Activated CD4-positive, alpha-beta T cell treated with anti-CD3 and anti-CD28 coated beads, Interleukin-2, amount 10 ng/mL, durations not matched to agents 7 days and 5 days (primary cell): Measurements from ENCODE around the gene DUSP7. TPM values are rescaled to one million over a fixed set of nuclear protein-coding genes. Genes with fewer than 3 reads are reported as not detected.

Experiments
- CTCF ChIA-PET: fragments of 350-600 bp; sonication (Branson Sonifier 250); formaldehyde crosslinking; loops from one replicate; lab custom pipeline; 2021; ENCODE audit warnings: antibody characterized with exemption; lab: Charles Lee
- POLR2A ChIA-PET: fragments of 350-600 bp; sonication (Branson Sonifier 250); formaldehyde crosslinking; loops from one replicate; lab custom pipeline; 2021; ENCODE audit warnings: antibody characterized with exemption; lab: Charles Lee
- DNase-seq: peaks from one replicate; pipeline ENCODE4 v3.0.0-alpha.2; 2020
- H3K27ac Mint-ChIP-seq: one replicate; pipeline ENCODE4 v1.8.0; 2021; ENCODE audit warnings: mild to moderate bottlenecking, moderate library complexity, mixed read lengths
- H3K27me3 Mint-ChIP-seq: one replicate; pipeline ENCODE4 v1.8.0; 2021; ENCODE audit warnings: mixed read lengths
- H3K36me3 Mint-ChIP-seq: one replicate; pipeline ENCODE4 v1.8.0; 2021; ENCODE audit warnings: low read depth, mixed read lengths
- H3K4me1 Mint-ChIP-seq: one replicate; pipeline ENCODE4 v1.8.0; 2021; ENCODE audit warnings: mixed read lengths
- H3K4me3 Mint-ChIP-seq: one replicate; pipeline ENCODE4 v1.8.0; 2021; ENCODE audit warnings: mild to moderate bottlenecking, moderate library complexity, mixed read lengths
- H3K9me3 Mint-ChIP-seq: one replicate; pipeline ENCODE4 v1.8.0; 2021; ENCODE audit warnings: mixed read lengths
- total RNA-seq, 2 experiments: library from RNA; stranded (reverse); gene quantifications; one replicate each; pipeline ENCODE4 v1.2.3, GENCODE V29; 2021

The DUSP7 gene
- total RNA-seq, 2 experiments from 2014 or later, result 38.3 to 42.0 TPM

- Mint-ChIP-seq H3K4me1 (peaks cover 12% of the 10 kb centered on the region), H3K27me3 (no peaks in the 10 kb centered on the region), H3K36me3 (no peaks in the 10 kb centered on the region), H3K4me3 (no peak overlapping the region), H3K27ac (peak overlapping the region; percentile 19), H3K9me3 (no peaks in the 10 kb centered on the region)
- ChIA-PET POLR2A (no interaction called here), CTCF (interaction anchor here (0.9 to 1.2 kb wide), 4 partner anchors 17 to 91 kb away, joined by 3 read pairs; no protein-coding TSS in a partner anchor)
- DNase-seq, result no peak
Observed at GRCh38 chr3:52091586-52092270, 35.4 kb upstream of the DUSP7 start.

GRCh38 chr3:52090933-52091468 is 34.6 kb upstream of the DUSP7 start:
- DNase-seq, result no peak
- H3K27me3 Mint-ChIP-seq, result no peaks in the 10 kb centered on the region
- peaks cover 19% of the 10 kb centered on the region for H3K4me1 Mint-ChIP-seq
- CTCF ChIA-PET, result interaction anchor here (1.0 kb wide), 1 partner anchor 17 kb away, joined by 3 read pairs; no protein-coding TSS in a partner anchor
- no peak overlapping the region for H3K27ac Mint-ChIP-seq
- POLR2A ChIA-PET, result no interaction called here
- H3K9me3 Mint-ChIP-seq, result no peaks in the 10 kb centered on the region
- H3K36me3 Mint-ChIP-seq, result no peaks in the 10 kb centered on the region
- no peak overlapping the region for H3K4me3 Mint-ChIP-seq

- H3K27me3 Mint-ChIP-seq, result no peaks in the 10 kb centered on the region
- no peak for DNase-seq
- no peaks in the 10 kb centered on the region for H3K9me3 Mint-ChIP-seq
- no peak overlapping the region for H3K27ac Mint-ChIP-seq
- ChIA-PET CTCF (no interaction called here), POLR2A (no interaction called here)
- H3K4me3 Mint-ChIP-seq, result no peak overlapping the region
- H3K36me3 Mint-ChIP-seq, result no peaks in the 10 kb centered on the region
- peaks cover 23% of the 10 kb centered on the region for H3K4me1 Mint-ChIP-seq
Observed at GRCh38 chr3:52090131-52090932, 34.0 kb upstream of the DUSP7 start.

DNA sequence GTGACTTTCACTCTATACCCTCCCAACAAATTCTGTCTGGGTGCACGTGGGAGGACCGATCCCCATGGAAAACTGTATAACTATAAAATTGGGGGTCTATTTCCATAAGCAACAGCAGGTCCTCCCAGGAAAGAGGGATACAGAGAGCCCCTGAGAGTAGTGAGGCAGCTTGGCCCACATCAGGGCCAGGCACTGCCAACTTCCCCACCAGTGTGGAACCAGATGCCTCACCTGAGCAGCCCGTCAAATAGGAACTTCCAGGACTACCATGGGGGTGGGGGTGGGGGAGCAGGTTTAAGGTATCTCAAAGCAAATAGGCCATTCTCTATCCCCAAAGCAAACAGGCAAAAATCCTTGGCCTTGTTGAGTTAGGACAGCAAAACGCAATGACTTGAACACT is 33.3 kb upstream of the DUSP7 start:
- H3K4me3 Mint-ChIP-seq, result no peak overlapping the region
- H3K4me1 Mint-ChIP-seq, result peaks cover 23% of the 10 kb centered on the region
- ChIA-PET CTCF (no interaction called here), POLR2A (no interaction called here)
- H3K27ac Mint-ChIP-seq, result no peak overlapping the region
- DNase-seq, result no peak
- H3K9me3 Mint-ChIP-seq, result no peaks in the 10 kb centered on the region
- no peaks in the 10 kb centered on the region for H3K27me3 Mint-ChIP-seq
- H3K36me3 Mint-ChIP-seq, result no peaks in the 10 kb centered on the region

GRCh38 chr3:52088445-52089367 is 32.3 kb upstream of the DUSP7 start:
- Mint-ChIP-seq H3K27ac (peak overlapping the region; percentile 25), H3K9me3 (no peaks in the 10 kb centered on the region), H3K4me1 (peaks cover 23% of the 10 kb centered on the region), H3K27me3 (no peaks in the 10 kb centered on the region), H3K4me3 (no peak overlapping the region), H3K36me3 (no peaks in the 10 kb centered on the region)
- POLR2A ChIA-PET, result no interaction called here
- CTCF ChIA-PET, result interaction anchor here (1.8 to 2.2 kb wide), 2 partner anchors 12 to 35 kb away, joined by 3 to 4 read pairs; no protein-coding TSS in a partner anchor
- DNase-seq, result no peak

GRCh38 chr3:52087731-52088130 is 31.4 kb upstream of the DUSP7 start:
- no peak for DNase-seq
- Mint-ChIP-seq H3K27ac (peak overlapping the region; percentile 78), H3K36me3 (no peaks in the 10 kb centered on the region), H3K4me3 (no peak overlapping the region), H3K27me3 (no peaks in the 10 kb centered on the region), H3K9me3 (no peaks in the 10 kb centered on the region), H3K4me1 (peaks cover 23% of the 10 kb centered on the region)
- ChIA-PET POLR2A (no interaction called here), CTCF (interaction anchor here (0.7 to 2.2 kb wide), 5 partner anchors 11 to 114 kb away, joined by 3 to 5 read pairs (median 4); partner anchors contain the start of gene ABHD14B)

GRCh38 chr3:52086976-52087663 is 30.7 kb upstream of the DUSP7 start:
- H3K27me3 Mint-ChIP-seq, result no peaks in the 10 kb centered on the region

DNA sequence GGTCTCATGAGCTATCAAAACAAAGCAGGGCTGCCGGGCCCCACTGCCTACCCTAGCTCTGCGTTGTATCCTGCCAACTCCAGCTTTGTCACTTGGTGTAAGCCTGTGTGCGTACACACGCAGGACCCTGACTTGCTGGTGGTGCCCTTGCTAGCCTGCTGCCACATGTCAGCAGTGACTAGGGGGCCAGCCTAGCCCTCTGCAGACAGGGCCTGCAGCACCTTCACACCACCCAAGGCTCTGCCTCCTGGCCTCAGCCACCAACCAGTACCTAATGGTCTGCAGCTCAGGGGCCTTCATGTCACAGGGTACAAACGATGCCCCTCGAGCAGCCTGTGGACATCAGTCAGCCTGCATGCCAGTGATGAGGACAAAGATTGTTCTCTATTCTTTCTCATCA is 30.1 kb upstream of the DUSP7 start:
- peaks cover 23% of the 10 kb centered on the region for H3K4me1 Mint-ChIP-seq
- peak overlapping the region; percentile 78 for H3K27ac Mint-ChIP-seq
- ChIA-PET POLR2A (no interaction called here), CTCF (interaction anchor here (1.3 to 2.2 kb wide), 5 partner anchors 29 to 112 kb away, joined by 4 to 8 read pairs (median 4); partner anchors contain the start of genes ABHD14B and DUSP7)
- DNase-seq, result no peak
- no peaks in the 10 kb centered on the region for H3K27me3 Mint-ChIP-seq
- no peaks in the 10 kb centered on the region for H3K36me3 Mint-ChIP-seq
- H3K9me3 Mint-ChIP-seq, result no peaks in the 10 kb centered on the region
- H3K4me3 Mint-ChIP-seq, result no peak overlapping the region

More at GRCh38 chr3:52086976-52087663, 30.7 kb upstream of the DUSP7 start:
- DNase-seq, result no peak
- H3K36me3 Mint-ChIP-seq, result no peaks in the 10 kb centered on the region
- H3K27ac Mint-ChIP-seq, result peak overlapping the region; percentile 78
- no peaks in the 10 kb centered on the region for H3K9me3 Mint-ChIP-seq
- H3K4me3 Mint-ChIP-seq, result no peak overlapping the region
- CTCF ChIA-PET, result interaction anchor here (0.7 to 2.2 kb wide), 7 partner anchors 10 to 113 kb away, joined by 3 to 8 read pairs (median 4); partner anchors contain the start of genes ABHD14B and DUSP7
- peaks cover 23% of the 10 kb centered on the region for H3K4me1 Mint-ChIP-seq
- POLR2A ChIA-PET, result no interaction called here

DNA sequence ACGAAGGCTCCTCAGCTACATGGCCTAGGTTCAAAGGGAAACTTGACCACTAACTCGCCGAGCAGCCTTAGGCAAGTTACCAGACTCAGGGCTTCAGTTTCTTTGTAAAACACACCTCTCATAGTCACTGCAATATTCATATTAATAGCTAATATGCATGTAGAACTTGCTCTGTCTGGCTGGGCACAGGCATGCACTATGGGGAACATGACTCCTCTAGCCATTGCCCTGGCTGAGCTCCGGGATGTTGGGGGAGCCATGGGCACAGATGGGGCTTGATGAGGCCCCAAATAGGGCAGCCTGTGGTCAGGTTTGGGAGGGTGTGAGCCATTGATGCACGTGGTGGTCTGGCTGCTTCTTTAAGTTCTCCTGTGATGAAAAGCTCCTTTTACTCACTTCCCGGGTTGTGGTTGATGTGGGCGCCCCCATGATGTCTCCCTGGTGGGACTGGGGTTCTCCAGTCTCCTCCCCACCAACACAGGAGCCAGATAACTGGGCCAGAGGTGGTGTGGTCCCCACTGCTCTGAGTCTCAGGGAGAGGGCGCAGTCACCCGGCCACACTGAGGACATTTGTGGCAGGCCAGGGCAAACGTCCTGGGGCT is 29.4 kb upstream of the DUSP7 start:
- POLR2A ChIA-PET, result no interaction called here

DNA sequence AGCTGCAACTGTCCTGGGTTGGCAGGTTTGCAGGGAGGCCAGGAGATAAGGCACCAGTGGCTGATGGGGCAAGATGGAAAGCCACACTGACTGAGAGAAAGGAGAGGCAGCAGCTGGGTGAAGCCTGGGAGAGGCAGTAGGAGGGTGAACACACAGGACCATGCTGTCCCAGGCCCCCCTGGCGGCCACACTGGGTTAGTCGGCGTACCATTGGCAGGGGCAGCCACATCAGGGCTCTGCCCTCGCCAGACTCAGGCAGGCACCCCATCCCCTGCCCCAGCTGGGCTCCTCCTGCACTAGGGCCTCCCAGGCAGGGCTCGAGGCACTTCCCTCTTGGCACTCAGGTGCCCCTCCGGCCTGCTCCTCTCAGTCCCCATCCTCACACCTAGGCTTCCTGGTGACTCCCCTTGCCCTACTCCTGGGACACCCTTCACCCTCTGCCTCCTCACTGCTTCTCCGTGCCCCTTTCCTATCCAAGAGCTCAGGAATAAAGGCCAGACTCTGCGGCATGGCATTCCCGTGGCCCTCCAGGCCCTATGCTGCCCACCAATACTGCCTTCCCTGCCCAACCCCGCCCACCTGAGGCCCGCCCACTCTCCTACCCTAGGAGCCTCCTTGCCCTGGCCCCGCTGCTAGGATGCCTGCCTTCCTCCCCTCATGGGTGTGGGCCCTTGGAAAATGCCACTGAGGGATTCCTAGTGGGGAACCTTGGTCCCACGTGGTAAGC is 28.7 kb upstream of the DUSP7 start:
- Mint-ChIP-seq H3K27me3 (no peaks in the 10 kb centered on the region), H3K27ac (no peak overlapping the region), H3K9me3 (no peaks in the 10 kb centered on the region)

More for the DNA sequence above, 29.4 kb upstream of the DUSP7 start:
- no peak overlapping the region for H3K4me3 Mint-ChIP-seq
- H3K9me3 Mint-ChIP-seq, result no peaks in the 10 kb centered on the region
- H3K36me3 Mint-ChIP-seq, result no peaks in the 10 kb centered on the region
- peak overlapping the region; percentile 60 for H3K27ac Mint-ChIP-seq
- peaks cover 23% of the 10 kb centered on the region for H3K4me1 Mint-ChIP-seq
- DNase-seq, result no peak
- H3K27me3 Mint-ChIP-seq, result no peaks in the 10 kb centered on the region
- CTCF ChIA-PET, result interaction anchor here (1.1 to 1.8 kb wide), 4 partner anchors 12 to 51 kb away, joined by 3 to 8 read pairs (median 4); partner anchors contain the start of gene DUSP7

More for the DNA sequence above, 28.7 kb upstream of the DUSP7 start:
- ChIA-PET CTCF (interaction anchor here (0.8 to 1.3 kb wide), 3 partner anchors 11 to 35 kb away, joined by 3 to 4 read pairs (median 3); no protein-coding TSS in a partner anchor), POLR2A (no interaction called here)
- no peak overlapping the region for H3K4me3 Mint-ChIP-seq
- H3K36me3 Mint-ChIP-seq, result no peaks in the 10 kb centered on the region
- DNase-seq, result no peak
- peaks cover 23% of the 10 kb centered on the region for H3K4me1 Mint-ChIP-seq
